ENCODE results near the gene ARL15.

GRCh38 chr5:54298947-54299346, 11.4 kb downstream of the ARL15 start:
- no peak for TF ChIP-seq EZH2 (IDR thresholded peaks at IDR 0.05; ENCODE audit: insufficient read depth, poor library complexity, severe bottlenecking)
- TF ChIP-seq EZH2phosphoT487 (IDR thresholded peaks at IDR 0.05; ENCODE audit: insufficient read depth, low read depth), result no peak
